GM20431 (cell line): ENCODE results near the gene CACTIN.

Source experiments
- in situ Hi-C: fragments of 300-500 bp; cut with MseI, MboI; formaldehyde crosslinking; loops from one replicate; pipeline ENCODE4 v1.15.0; 2020; ENCODE audit warnings: low sequenced_read_pairs; ENCODE audit not compliant: unreplicated experiment

CACTIN gene

GRCh38 chr19:3664879-3665642, 38.5 kb upstream of the CACTIN start:
- in situ Hi-C loops, result no loop called here

GRCh38 chr19:3663838-3664237, 37.2 kb upstream of the CACTIN start:
- in situ Hi-C loops, result no loop called here

GRCh38 chr19:3661284-3662238, 35.0 kb upstream of the CACTIN start:
- in situ Hi-C loops, result no loop called here

GRCh38 chr19:3660493-3661219, 34.1 kb upstream of the CACTIN start:
- in situ Hi-C loops, result no loop called here

GRCh38 chr19:3659746-3660112, 33.1 kb upstream of the CACTIN start:
- in situ Hi-C loops, result no loop called here

- in situ Hi-C loops, result no loop called here
These were observed 32.5 kb upstream of the CACTIN start for GRCh38 chr19:3658870-3659745.

GRCh38 chr19:3658004-3658869, 31.6 kb upstream of the CACTIN start:
- in situ Hi-C loops, result no loop called here

GRCh38 chr19:3657395-3657769, 30.8 kb upstream of the CACTIN start:
- in situ Hi-C loops, result no loop called here

- in situ Hi-C loops, result no loop called here
These were observed 30.3 kb upstream of the CACTIN start for GRCh38 chr19:3656747-3657394.

GRCh38 chr19:3656073-3656746, 29.6 kb upstream of the CACTIN start:
- in situ Hi-C loops, result no loop called here

- in situ Hi-C loops, result no loop called here
These were observed 28.9 kb upstream of the CACTIN start for GRCh38 chr19:3655402-3656072.

- in situ Hi-C loops, result no loop called here
These were observed 27.4 kb upstream of the CACTIN start for GRCh38 chr19:3653865-3654513.

GRCh38 chr19:3653081-3653795, 26.6 kb upstream of the CACTIN start:
- in situ Hi-C loops, result no loop called here

- in situ Hi-C loops, result no loop called here
These were observed 25.8 kb upstream of the CACTIN start for GRCh38 chr19:3652422-3652821.

GRCh38 chr19:3651684-3652083, 25.1 kb upstream of the CACTIN start:
- in situ Hi-C loops, result no loop called here

- in situ Hi-C loops, result no loop called here
These were observed 23.3 kb upstream of the CACTIN start for GRCh38 chr19:3649888-3650287.
